Uterus (tissue), 2 donors: Measurements from ENCODE around the gene OR6K2.

Experiments
- POLR2A ChIP-seq, 2 donors: fragments of 450-650 bp; IDR thresholded peaks; one replicate each; pipeline ENCODE4 v1.6.1; 2016; ENCODE audit warnings: antibody characterized with exemption in 2 of 2, mild to moderate bottlenecking in 1 of 2, moderate library complexity in 1 of 2
- TF ChIP-seq, protein P1 (sequence below), 4 experiments: fragments of 200-600 bp in 2 of 4; fragments of 450-650 bp in 2 of 4; sonication (generic) in 2 of 4; IDR thresholded peaks; one replicate each; pipeline ENCODE4 v1.5.1; 2016 to 2019; ENCODE audit warnings: antibody characterized with exemption in 4 of 4, mild to moderate bottlenecking in 2 of 4, moderate library complexity in 1 of 4

DNA sequence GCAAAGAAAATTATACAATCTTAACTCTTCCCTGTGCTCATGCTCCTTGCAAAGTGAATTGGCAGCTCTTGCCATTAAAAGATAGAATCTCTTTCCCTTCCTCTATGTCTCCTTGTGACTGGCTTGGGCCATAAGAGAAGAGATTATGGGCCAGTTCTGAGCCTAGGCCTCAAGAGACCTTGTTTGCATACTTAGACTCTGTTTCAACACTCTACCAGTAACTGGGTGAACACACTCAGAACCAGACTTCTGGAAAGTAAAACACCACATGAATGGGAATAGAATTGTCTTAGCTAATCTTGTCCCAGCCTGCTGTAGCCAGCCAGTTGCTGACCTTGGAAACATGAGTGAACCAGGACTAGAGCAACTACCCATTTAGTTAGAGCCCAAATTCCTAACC is 35.4 kb upstream of the OR6K2 start:
- no peak for TF ChIP-seq POLR2A (IDR thresholded peaks at IDR 0.05)
- TF ChIP-seq, protein P1, sequence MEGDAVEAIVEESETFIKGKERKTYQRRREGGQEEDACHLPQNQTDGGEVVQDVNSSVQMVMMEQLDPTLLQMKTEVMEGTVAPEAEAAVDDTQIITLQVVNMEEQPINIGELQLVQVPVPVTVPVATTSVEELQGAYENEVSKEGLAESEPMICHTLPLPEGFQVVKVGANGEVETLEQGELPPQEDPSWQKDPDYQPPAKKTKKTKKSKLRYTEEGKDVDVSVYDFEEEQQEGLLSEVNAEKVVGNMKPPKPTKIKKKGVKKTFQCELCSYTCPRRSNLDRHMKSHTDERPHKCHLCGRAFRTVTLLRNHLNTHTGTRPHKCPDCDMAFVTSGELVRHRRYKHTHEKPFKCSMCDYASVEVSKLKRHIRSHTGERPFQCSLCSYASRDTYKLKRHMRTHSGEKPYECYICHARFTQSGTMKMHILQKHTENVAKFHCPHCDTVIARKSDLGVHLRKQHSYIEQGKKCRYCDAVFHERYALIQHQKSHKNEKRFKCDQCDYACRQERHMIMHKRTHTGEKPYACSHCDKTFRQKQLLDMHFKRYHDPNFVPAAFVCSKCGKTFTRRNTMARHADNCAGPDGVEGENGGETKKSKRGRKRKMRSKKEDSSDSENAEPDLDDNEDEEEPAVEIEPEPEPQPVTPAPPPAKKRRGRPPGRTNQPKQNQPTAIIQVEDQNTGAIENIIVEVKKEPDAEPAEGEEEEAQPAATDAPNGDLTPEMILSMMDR (IDR thresholded peaks at IDR 0.05), result no peak
